SJCRH30 (cell line): ENCODE results near the gene KLHL3. TPM values are rescaled to one million over a fixed set of nuclear protein-coding genes. Genes with fewer than 3 reads are reported as not detected.
A peak's percentile ranks its signal among the peaks of the same experiment; 100 is the strongest.

Experiments
- DNase-seq, 2 experiments: peaks; one replicate each; pipeline ENCODE4 v3.0.0-alpha.2; 2015 to 2020
- H3K27ac ChIP-seq: fragments of 250-450 bp; sonication (Bioruptor Pico); 2 replicates; pipeline ENCODE4 v1.5.1; 2020; ENCODE audit warnings: mild to moderate bottlenecking, moderate library complexity
- H3K27me3 ChIP-seq: fragments of 250-450 bp; sonication (Bioruptor Pico); 2 replicates; pipeline ENCODE4 v1.5.1; 2020; ENCODE audit warnings: mild to moderate bottlenecking, moderate library complexity
- H3K36me3 ChIP-seq: fragments of 250-450 bp; sonication (Bioruptor Pico); 2 replicates; pipeline ENCODE4 v1.5.1; 2020; ENCODE audit warnings: mild to moderate bottlenecking, moderate library complexity
- H3K4me1 ChIP-seq: fragments of 250-450 bp; sonication (Bioruptor Pico); 2 replicates; pipeline ENCODE4 v1.5.1; 2020; ENCODE audit warnings: mild to moderate bottlenecking, moderate library complexity
- H3K4me3 ChIP-seq: fragments of 250-450 bp; sonication (Bioruptor Pico); 2 replicates; pipeline ENCODE4 v1.5.1; 2020; ENCODE audit warnings: mild to moderate bottlenecking, moderate library complexity
- H3K9me3 ChIP-seq: fragments of 250-450 bp; sonication (Bioruptor Pico); replicated peaks from 2 replicates; pipeline ENCODE4 v1.5.1; 2020; ENCODE audit warnings: mild to moderate bottlenecking, moderate library complexity
- total RNA-seq: library from RNA; depleted of rRNA; stranded (reverse); fragments of >200 nt; shearing (Covaris generic); gene quantifications from 2 replicates; pipeline ENCODE4 v1.2.3, GENCODE V29; 2014

The KLHL3 gene
- total RNA-seq, 1 experiment from 2014 or later, result not detected

DNA sequence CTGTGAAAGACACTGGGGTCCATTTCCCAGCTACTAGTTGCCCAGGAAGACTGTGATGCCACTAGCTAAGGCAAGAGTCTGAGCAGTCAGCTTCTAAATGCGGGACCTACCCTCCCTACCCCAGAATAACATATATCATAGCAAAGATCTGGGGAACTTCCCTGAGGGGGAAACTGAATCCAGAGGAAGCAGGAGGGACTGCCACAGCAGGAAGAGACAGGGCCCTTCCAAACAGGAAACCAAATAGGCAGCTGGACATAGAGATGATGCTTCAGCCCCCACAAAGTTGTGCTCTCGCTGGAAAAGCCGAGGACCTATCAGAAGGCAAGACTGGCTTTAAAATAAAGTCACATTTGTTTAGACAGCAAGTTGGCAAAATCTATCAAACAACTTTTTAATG is 51.1 kb downstream of the KLHL3 start:
- no peaks in the 10 kb centered on the region for H3K27me3 ChIP-seq
- no peak overlapping the region for H3K27ac ChIP-seq
- DNase-seq, result no peak
- H3K9me3 ChIP-seq, result no peaks in the 10 kb centered on the region
- no peaks in the 10 kb centered on the region for H3K36me3 ChIP-seq
- no peak overlapping the region for H3K4me3 ChIP-seq
- no peaks in the 10 kb centered on the region for H3K4me1 ChIP-seq

DNA sequence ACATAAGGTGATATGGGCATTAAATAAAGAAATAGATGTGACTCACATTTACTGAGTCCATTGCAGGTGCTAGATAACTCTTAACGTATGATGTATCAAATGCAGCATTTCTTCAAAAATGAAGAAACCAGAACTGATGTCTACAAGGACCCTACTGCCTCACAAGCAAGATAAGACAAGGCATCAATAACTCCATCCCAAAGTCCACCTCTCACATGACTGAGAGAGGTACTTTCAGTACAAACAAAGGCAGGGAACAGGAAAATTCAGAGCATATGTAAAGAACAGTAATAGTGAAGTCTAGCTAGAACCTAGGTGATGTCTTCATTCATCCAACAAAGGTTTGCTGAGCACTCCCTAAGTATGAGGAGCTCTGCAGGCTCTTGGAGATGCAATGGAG is 54.7 kb downstream of the KLHL3 start:
- no peaks in the 10 kb centered on the region for H3K9me3 ChIP-seq
- no peaks in the 10 kb centered on the region for H3K36me3 ChIP-seq
- no peak overlapping the region for H3K4me3 ChIP-seq
- no peak overlapping the region for H3K27ac ChIP-seq
- H3K27me3 ChIP-seq, result no peaks in the 10 kb centered on the region
- H3K4me1 ChIP-seq, result no peaks in the 10 kb centered on the region
- no peak for DNase-seq

DNA sequence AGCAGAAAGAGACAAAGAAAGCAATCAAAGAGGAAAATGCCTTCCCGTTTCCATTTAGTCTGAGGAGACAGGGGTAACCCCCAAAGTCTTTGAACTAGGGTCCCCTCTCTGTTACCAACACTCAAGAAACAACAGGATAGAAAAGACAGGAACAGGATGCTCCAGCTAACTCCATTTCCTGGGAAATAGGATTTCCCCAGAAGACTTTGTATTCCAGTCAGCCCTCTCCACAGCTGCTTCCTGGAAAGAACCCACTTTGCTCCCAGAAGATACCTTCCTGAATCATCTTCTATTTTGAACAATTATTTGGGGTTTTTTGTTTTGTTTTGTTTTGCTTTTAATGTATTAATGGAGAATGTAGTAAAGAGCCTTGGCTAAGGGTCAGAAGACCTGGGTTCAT is 56.0 kb downstream of the KLHL3 start:
- Histone ChIP-seq H3K9me3 (no peaks in the 10 kb centered on the region), H3K36me3 (no peaks in the 10 kb centered on the region), H3K27ac (no peak overlapping the region), H3K4me1 (no peaks in the 10 kb centered on the region), H3K4me3 (no peak overlapping the region), H3K27me3 (no peaks in the 10 kb centered on the region)
- DNase-seq, result no peak

DNA sequence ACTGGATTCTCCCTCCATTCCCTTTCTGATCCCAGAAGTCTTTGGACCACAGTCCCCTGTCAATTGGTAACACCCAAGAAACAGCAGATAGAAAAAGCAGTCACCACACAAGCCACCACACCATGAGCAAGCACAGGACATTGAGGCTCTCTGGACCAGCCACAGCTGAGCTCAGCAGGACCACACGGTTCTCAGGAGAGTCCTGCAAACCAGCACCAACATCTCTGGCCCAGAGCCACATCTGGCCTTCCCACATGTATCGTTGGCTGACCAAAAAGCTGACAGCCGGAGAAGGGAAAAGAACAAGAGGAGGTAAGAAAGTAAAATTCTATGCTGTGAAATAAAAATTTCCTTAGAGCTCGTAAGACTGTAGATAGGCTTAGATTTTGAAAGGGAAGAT is 56.7 kb downstream of the KLHL3 start:
- Histone ChIP-seq H3K4me1 (no peaks in the 10 kb centered on the region), H3K36me3 (no peaks in the 10 kb centered on the region), H3K27ac (no peak overlapping the region), H3K4me3 (no peak overlapping the region), H3K9me3 (no peaks in the 10 kb centered on the region), H3K27me3 (no peaks in the 10 kb centered on the region)
- DNase-seq, result no peak

DNA sequence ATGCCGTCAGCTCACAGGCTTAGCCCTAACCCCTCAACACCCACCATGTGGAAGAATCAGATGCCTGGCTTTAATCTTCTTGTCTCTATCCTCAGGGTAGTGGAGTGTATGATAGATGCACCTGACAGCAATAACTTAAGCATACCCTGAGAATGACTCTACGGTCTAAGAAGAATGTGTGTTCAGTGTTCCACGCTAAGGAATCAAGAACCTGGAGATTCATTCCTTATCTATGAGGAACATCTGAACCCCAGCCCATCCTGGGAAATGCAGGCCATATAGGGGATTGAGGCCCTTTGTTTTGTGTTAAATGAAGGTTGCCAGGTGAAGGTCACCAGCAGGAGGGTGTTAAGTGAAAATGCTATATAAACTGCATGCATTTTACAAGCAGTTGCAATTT is 63.0 kb downstream of the KLHL3 start:
- H3K27me3 ChIP-seq, result peaks cover 3% of the 10 kb centered on the region; the same call in 1 of the 2 replicates
- no peak overlapping the region for H3K27ac ChIP-seq
- no peaks in the 10 kb centered on the region for H3K9me3 ChIP-seq
- H3K36me3 ChIP-seq, result no peaks in the 10 kb centered on the region
- DNase-seq, result no peak
- no peaks in the 10 kb centered on the region for H3K4me1 ChIP-seq
- H3K4me3 ChIP-seq, result no peak overlapping the region

DNA sequence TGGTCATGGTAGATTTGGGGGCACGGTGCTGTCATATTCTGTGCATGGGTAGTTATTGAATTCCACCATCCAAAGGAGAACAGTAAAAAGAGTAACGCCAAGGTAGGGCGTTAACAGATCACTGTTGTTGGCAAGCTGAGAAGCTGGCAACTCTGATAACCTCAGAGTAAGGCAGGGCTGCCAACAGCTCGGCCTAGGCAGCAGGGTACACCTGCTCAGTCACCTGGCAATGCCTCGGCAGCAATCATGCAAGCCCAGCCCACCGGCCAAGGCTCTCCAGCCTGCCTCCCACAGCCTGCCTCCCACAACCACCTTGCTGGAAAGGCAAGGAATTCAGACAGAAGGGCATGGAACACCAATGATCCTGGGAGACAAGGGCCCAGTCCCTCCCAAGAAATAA is 63.9 kb downstream of the KLHL3 start:
- H3K9me3 ChIP-seq, result no peaks in the 10 kb centered on the region
- H3K4me1 ChIP-seq, result no peaks in the 10 kb centered on the region
- H3K4me3 ChIP-seq, result no peak overlapping the region
- H3K36me3 ChIP-seq, result no peaks in the 10 kb centered on the region
- no peak overlapping the region for H3K27ac ChIP-seq
- DNase-seq, result no peak
- peaks cover 3% of the 10 kb centered on the region; the same call in 1 of the 2 replicates for H3K27me3 ChIP-seq

DNA sequence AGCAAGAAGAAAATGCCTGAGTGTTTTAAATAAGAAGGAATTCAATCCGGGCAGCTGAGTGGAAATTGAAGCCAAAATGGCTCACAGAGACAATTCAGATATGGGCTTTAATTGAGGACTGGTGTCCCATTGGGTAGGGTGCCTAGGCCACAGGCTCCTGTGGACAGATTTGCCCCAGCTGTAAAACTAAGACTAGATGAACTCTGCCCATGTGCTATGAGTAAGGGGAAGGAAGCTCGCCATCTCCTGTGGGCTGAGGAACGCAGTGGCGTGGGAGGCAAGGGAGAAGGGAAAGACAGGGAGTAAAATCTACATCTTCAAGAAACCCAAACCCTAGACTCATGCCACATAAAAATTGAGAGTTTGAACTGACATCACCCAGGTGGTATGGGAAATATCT is 66.1 kb downstream of the KLHL3 start:
- Histone ChIP-seq H3K36me3 (no peaks in the 10 kb centered on the region), H3K9me3 (no peaks in the 10 kb centered on the region), H3K27me3 (peaks cover 3% of the 10 kb centered on the region; the same call in 1 of the 2 replicates), H3K27ac (no peak overlapping the region), H3K4me3 (no peak overlapping the region), H3K4me1 (no peaks in the 10 kb centered on the region)
- DNase-seq, result no peak

DNA sequence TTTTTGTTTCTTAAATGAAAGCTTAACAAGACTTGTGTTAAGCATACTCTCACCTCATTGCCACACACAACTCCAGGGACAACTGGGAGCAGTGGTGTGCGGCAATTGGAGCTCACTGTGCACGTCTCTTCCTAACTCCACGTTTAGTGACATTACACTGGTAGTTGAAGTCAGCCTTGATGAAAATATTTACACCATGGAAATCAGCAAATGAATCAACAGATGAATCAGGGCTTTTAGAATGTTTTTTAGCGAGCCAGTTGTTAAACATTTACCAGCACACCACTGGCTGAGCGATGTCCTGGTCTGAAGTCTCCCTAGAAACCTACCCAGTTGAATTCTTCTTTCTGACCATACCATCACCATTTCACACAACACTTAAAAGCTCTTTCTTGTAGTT is 67.3 kb downstream of the KLHL3 start:
- no peaks in the 10 kb centered on the region for H3K4me1 ChIP-seq
- H3K27me3 ChIP-seq, result peaks cover 3% of the 10 kb centered on the region; the same call in 1 of the 2 replicates
- H3K9me3 ChIP-seq, result no peaks in the 10 kb centered on the region
- H3K27ac ChIP-seq, result no peak overlapping the region
- H3K36me3 ChIP-seq, result no peaks in the 10 kb centered on the region
- DNase-seq, result no peak
- H3K4me3 ChIP-seq, result no peak overlapping the region

DNA sequence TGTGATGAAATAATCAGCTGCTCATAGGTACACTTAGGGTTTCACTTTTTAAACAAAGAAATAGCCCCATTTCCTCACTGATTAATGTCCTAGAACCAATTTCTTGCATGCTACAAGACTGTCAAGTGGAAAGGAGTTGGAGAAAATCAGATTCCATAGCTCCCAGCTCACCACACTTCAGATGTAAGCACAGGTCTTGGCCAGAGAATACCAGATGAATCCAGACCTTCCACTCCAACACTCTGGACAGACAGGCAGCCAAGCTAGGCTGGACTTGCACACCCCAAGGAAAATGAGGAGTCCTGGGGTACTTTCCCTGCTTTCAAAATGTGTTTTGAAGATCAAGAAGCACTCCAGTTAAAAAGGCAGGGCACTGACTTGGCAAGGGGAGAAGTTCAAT is 68.5 kb downstream of the KLHL3 start:
- H3K4me3 ChIP-seq, result no peak overlapping the region
- peaks cover 3% of the 10 kb centered on the region; the same call in 1 of the 2 replicates for H3K27me3 ChIP-seq
- H3K27ac ChIP-seq, result no peak overlapping the region
- H3K4me1 ChIP-seq, result no peaks in the 10 kb centered on the region
- H3K36me3 ChIP-seq, result no peaks in the 10 kb centered on the region
- no peak for DNase-seq
- H3K9me3 ChIP-seq, result no peaks in the 10 kb centered on the region

DNA sequence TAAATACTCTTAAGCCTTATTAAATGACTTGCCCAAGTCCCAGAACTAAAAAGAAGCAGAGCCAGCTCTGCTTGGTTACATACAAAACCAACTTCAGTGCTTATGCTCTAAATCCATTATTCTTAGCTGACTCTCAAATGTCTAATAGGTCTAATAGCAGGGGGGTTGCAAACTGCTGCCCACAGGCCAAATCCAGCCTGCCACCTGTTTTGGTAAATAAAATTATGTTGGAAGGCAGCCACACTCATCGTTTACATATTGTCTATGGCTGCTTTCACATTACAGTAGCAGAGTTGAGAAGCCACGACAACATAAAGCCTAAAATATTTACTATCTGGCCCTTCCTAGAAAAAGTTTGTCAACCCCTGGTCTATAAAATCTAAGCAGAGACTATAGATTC is 69.0 kb downstream of the KLHL3 start:
- Histone ChIP-seq H3K27ac (no peak overlapping the region), H3K36me3 (no peaks in the 10 kb centered on the region), H3K27me3 (peaks cover 3% of the 10 kb centered on the region; the same call in 1 of the 2 replicates), H3K4me1 (no peaks in the 10 kb centered on the region), H3K4me3 (no peak overlapping the region), H3K9me3 (no peaks in the 10 kb centered on the region)
- DNase-seq, result peak in 1 of 2 experiments; percentile 2

DNA sequence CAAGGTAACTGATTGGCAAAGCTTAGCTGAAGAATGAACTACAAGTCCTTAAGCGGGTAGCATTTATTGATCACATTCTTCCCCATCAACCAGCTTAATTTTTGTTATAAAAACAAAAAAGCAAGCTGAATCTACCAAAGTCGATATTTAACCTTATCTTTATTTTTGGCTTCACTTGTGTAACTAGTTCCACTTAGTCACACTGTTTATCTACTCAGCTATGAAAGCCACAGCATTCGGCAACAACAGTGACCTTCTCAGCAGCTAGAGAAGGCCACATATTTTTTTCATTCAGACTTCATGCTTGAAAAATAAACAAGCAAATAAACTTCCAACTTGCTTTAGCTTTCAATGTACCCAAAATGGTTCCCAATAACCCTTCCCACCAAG is 69.4 kb downstream of the KLHL3 start:
- H3K27ac ChIP-seq, result no peak overlapping the region
- H3K9me3 ChIP-seq, result no peaks in the 10 kb centered on the region
- no peak overlapping the region for H3K4me3 ChIP-seq
- peaks cover 6% of the 10 kb centered on the region; the same call in 1 of the 2 replicates for H3K27me3 ChIP-seq
- no peaks in the 10 kb centered on the region for H3K36me3 ChIP-seq
- H3K4me1 ChIP-seq, result no peaks in the 10 kb centered on the region
- no peak for DNase-seq

DNA sequence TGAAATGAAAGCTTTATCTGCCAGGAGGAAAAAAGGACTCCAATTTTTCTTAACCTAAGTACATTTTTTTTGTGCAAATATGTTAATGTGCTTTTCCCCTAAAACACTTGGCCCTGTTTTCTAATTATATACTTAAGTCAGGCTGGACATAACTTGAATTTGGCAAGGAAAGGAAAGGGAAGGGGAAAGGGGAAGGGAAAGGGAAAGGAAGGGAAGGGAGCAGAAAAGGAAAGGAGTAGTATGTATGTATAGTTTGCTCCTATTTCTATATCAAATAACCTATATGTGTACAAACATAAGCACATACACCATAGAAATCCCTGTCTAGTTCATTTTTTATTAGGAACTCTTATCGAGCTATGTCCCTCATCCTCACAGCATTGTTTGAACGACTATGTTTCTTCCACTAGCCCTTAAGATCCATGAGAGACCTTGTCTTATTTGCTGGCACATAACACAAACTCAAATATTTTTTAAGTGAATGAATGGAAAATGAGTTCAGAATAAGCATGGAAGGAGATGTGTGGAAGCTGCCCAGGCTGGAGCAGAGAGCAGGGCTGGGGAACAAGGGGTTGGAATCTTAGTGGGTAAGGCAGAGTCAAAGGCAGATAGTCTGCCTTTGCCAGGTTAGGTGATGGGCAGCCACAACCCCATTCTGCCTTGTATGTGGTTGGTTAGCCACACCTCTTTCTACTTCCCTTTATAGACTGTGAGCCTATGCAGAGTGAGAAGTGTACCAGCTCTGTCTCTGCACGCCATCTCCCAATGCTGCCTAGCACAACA is 70.0 kb downstream of the KLHL3 start:
- H3K4me3 ChIP-seq, result no peak overlapping the region
- H3K27ac ChIP-seq, result no peak overlapping the region
- no peaks in the 10 kb centered on the region for H3K4me1 ChIP-seq
- peaks cover 8% of the 10 kb centered on the region; the same call in 1 of the 2 replicates for H3K27me3 ChIP-seq
- DNase-seq, result no peak
- H3K36me3 ChIP-seq, result no peaks in the 10 kb centered on the region
- no peaks in the 10 kb centered on the region for H3K9me3 ChIP-seq

DNA sequence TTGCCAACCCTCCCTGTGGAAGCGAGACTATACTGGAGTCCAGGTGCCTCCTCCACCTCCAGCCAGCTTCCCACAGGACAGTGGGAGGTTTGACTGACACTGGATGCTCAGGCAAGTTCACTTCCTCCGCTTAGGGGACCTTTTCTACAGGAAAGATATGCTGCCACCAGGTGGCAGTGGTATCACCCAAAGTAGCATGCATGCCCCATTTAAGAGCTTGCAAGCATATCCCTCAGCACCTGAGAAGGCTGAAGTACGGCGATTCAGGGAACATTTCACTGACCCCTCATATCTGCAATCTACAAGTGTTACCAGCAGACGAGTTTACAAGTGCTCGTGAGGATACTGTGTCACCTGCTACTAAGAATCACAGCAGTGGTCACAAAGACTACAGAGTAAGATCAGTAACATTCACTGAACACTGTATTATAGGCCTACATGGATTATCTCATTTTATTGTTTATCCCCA is 75.5 kb downstream of the KLHL3 start:
- Histone ChIP-seq H3K4me3 (no peak overlapping the region), H3K36me3 (no peaks in the 10 kb centered on the region), H3K27ac (no peak overlapping the region), H3K27me3 (0 out of 2 replicates have a peak, but pooled peaks cover 4% of the 10 kb centered on the region), H3K9me3 (no peaks in the 10 kb centered on the region), H3K4me1 (no peaks in the 10 kb centered on the region)
- peak; percentile 41 to 70 for DNase-seq

DNA sequence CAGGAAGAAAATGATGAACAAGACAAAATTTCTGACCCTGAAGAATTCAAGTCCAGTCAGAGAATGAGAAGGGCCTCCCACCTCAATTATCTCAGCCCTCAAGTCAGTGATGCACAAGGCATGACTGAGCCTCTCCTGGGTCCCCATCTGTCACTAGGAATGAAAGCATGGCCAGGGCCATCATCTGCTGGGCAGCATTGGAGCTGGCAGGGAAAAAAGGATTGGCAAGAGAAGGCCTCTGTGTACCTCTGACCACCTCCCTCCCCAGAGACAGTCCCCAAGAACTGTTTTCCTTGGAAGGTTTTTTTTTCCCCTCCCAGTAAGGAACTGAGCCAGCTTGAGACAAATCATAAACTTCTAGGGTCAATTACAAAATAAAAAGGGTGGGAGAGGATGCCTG is 76.7 kb downstream of the KLHL3 start:
- no peak for DNase-seq
- Histone ChIP-seq H3K4me3 (no peak overlapping the region), H3K9me3 (no peaks in the 10 kb centered on the region)

DNA sequence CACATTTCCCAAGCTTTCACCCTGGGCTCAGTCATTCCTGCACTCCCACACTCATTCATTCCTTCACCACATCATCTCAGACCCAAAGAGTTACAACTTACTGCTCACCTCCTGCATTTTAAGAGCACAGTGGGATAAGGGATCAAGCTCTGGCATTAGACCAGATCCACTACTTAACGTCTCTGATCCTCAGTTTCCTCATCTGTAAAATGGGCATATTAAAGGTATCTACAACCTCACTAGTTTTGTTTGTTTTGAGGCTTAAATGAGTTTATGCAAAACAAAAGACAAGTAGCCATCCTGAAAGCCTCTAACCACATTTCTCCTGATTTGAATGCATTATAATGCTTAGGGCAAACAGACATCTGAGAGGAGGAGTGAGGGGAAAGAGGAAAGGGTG is 77.6 kb downstream of the KLHL3 start:
- DNase-seq, result no peak
- Histone ChIP-seq H3K4me1 (no peaks in the 10 kb centered on the region), H3K27me3 (peaks cover 8% of the 10 kb centered on the region), H3K9me3 (no peaks in the 10 kb centered on the region), H3K36me3 (no peaks in the 10 kb centered on the region), H3K27ac (no peak overlapping the region), H3K4me3 (no peak overlapping the region)

More for the DNA sequence above, 76.7 kb downstream of the KLHL3 start:
- Histone ChIP-seq H3K36me3 (no peaks in the 10 kb centered on the region), H3K27me3 (0 out of 2 replicates have a peak, but pooled peaks cover 4% of the 10 kb centered on the region), H3K4me1 (no peaks in the 10 kb centered on the region), H3K27ac (no peak overlapping the region)

DNA sequence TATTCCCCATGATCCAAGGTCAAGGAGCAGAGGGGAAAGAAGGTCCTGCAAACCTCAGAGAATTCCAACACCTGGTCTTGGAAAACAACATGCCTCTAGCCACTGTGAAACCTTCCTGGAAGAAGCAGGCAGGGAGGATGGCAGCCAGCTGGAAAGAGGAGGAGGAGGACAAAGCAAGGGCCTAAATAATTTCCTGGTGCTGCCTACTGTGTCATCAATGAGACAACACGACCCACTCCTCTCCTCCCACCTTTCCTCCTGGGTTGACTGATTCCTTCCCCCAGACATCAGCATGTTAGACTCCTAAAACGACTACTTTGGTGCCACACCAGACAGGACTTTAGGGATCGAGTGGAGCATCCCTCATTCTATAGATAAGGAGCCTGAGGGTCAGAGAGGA is 78.8 kb downstream of the KLHL3 start:
- Histone ChIP-seq H3K27me3 (peaks cover 9% of the 10 kb centered on the region), H3K36me3 (no peaks in the 10 kb centered on the region), H3K4me1 (no peaks in the 10 kb centered on the region), H3K9me3 (no peaks in the 10 kb centered on the region), H3K4me3 (no peak overlapping the region), H3K27ac (no peak overlapping the region)
- no peak for DNase-seq
